ENCODE data around the gene TBX15.

TBX15 gene

GRCh38 chr1:118988186-118989005, at the start of gene TBX15:
TBX15 (minus strand) TSS chr1:118988343; CDS start chr1:118987795, 548 bp downstream.
- DNase-seq (ENCODE audit: low spot score): no peak

- DNase-seq (ENCODE audit: low spot score): no peak
These were observed 46.2 kb upstream of the TBX15 start for GRCh38 chr1:119034359-119034758.

- DNase-seq (ENCODE audit: low spot score): peak; percentile 32
These were observed 44.8 kb upstream of the TBX15 start for GRCh38 chr1:119032986-119033385.

GRCh38 chr1:119027759-119028158, 39.6 kb upstream of the TBX15 start:
- DNase-seq (ENCODE audit: low spot score): no peak

- DNase-seq (ENCODE audit: low spot score): no peak
These were observed 38.8 kb upstream of the TBX15 start for GRCh38 chr1:119026956-119027355.

GRCh38 chr1:119015547-119015946, 27.4 kb upstream of the TBX15 start:
- no peak for DNase-seq (ENCODE audit: low spot score)

GRCh38 chr1:119012383-119012782, 24.2 kb upstream of the TBX15 start:
- no peak for DNase-seq (ENCODE audit: low spot score)

GRCh38 chr1:119011706-119012105, 23.6 kb upstream of the TBX15 start:
- no peak for DNase-seq (ENCODE audit: low spot score)

GRCh38 chr1:119011116-119011515, 23.0 kb upstream of the TBX15 start:
- no peak for DNase-seq (ENCODE audit: low spot score)

- no peak for DNase-seq (ENCODE audit: low spot score)
These were observed 22.1 kb upstream of the TBX15 start for GRCh38 chr1:119010201-119010600.

- DNase-seq (ENCODE audit: low spot score): no peak
These were observed 21.1 kb upstream of the TBX15 start for GRCh38 chr1:119009312-119009655.

- DNase-seq (ENCODE audit: low spot score): no peak
These were observed 20.6 kb upstream of the TBX15 start for GRCh38 chr1:119008483-119009311.

GRCh38 chr1:119007670-119008482, 19.7 kb upstream of the TBX15 start:
- no peak for DNase-seq (ENCODE audit: low spot score)

GRCh38 chr1:119007339-119007669, 19.2 kb upstream of the TBX15 start:
- DNase-seq (ENCODE audit: low spot score): no peak

- DNase-seq (ENCODE audit: low spot score): no peak
These were observed 18.5 kb upstream of the TBX15 start for GRCh38 chr1:119006406-119007279.

GRCh38 chr1:119005724-119006405, 17.7 kb upstream of the TBX15 start:
- no peak for DNase-seq (ENCODE audit: low spot score)

- DNase-seq (ENCODE audit: low spot score): no peak
These were observed 16.6 kb upstream of the TBX15 start for GRCh38 chr1:119004781-119005180.

GRCh38 chr1:119004129-119004527, 16.0 kb upstream of the TBX15 start:
- DNase-seq (ENCODE audit: low spot score): no peak

- DNase-seq (ENCODE audit: low spot score): no peak
These were observed 15.4 kb upstream of the TBX15 start for GRCh38 chr1:119003413-119004128.

- no peak for DNase-seq (ENCODE audit: low spot score)
These were observed 14.0 kb upstream of the TBX15 start for GRCh38 chr1:119002028-119002686.

Data from D341Med (cell line).